Stimulated activated naive CD4-positive, alpha-beta T cell (primary cell): ENCODE results near the gene API5.

Source experiments
- DNase-seq, 6 experiments: peaks; one replicate each; lab custom pipeline; 2025; lab: John Stamatoyannopoulos, UW

The API5 gene

GRCh38 chr11:43359422-43359818 is 47.6 kb downstream of the API5 start:
- DNase-seq: peak in 2 of 6 experiments; percentile 25 to 43

- no peak for DNase-seq
Observed at GRCh38 chr11:43360361-43361032, 48.7 kb downstream of the API5 start.

- no peak for DNase-seq
Observed at GRCh38 chr11:43366677-43367076, 54.9 kb downstream of the API5 start.

GRCh38 chr11:43367382-43368178 is 55.8 kb downstream of the API5 start:
- DNase-seq: no peak

GRCh38 chr11:43376065-43376464 is 64.3 kb downstream of the API5 start:
- no peak for DNase-seq

- no peak for DNase-seq
Observed at GRCh38 chr11:43376594-43376993, 64.8 kb downstream of the API5 start.

- no peak for DNase-seq
Observed at GRCh38 chr11:43377389-43377788, 65.6 kb downstream of the API5 start.

GRCh38 chr11:43378897-43379296 is 67.1 kb downstream of the API5 start:
- DNase-seq: no peak

- no peak for DNase-seq
Observed at GRCh38 chr11:43381802-43382201, 70.0 kb downstream of the API5 start.

GRCh38 chr11:43382614-43383013 is 70.8 kb downstream of the API5 start:
- DNase-seq: no peak

GRCh38 chr11:43384393-43384792 is 72.6 kb downstream of the API5 start:
- DNase-seq: no peak

GRCh38 chr11:43392713-43393112 is 80.9 kb downstream of the API5 start:
- DNase-seq: no peak

GRCh38 chr11:43393765-43394355 is 82.1 kb downstream of the API5 start:
- DNase-seq: no peak
